SK-N-MC (cell line): Measurements from ENCODE around the gene KCNQ4.

Source experiments
- EZH2 ChIP-seq: fragments of 200-600 bp; sonication (generic); IDR thresholded peaks from one replicate; pipeline ENCODE4 v1.6.1; 2017; ENCODE audit warnings: antibody characterized with exemption
- FOXP2 ChIP-seq: optimal IDR thresholded peaks from 2 replicates; pipeline ENCODE3; 2011; ENCODE audit warnings: mild to moderate bottlenecking, moderate library complexity; ENCODE audit not compliant: insufficient read depth; ENCODE audit errors: extremely low read length, control extremely low read depth
- POLR2AphosphoS5 ChIP-seq: IDR thresholded peaks from 2 replicates; pipeline ENCODE4 v1.6.1; 2012; ENCODE audit warnings: mild to moderate bottlenecking, low read depth, low read length, borderline replicate concordance

DNA sequence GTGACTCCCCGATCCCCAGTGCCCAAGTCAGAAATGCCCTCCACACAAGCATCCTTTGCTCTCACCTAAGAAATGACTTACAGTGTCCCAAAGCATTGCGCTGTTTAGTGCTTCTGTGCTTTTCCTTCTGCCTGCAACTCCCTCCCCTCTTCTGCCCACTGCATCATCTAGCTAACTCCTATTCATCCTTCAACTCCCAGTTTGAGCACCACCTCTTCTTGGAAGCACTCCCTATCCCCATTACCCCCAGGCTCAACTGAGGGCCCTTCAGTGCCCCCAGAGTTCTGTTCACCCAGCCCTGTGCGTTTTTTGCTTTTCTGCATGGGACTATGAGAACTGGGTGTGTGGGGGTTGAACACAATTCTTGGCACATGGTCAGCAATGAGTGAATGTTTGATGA, 10.0 kb downstream of the KCNQ4 start:
- TF ChIP-seq EZH2, result no peak
- TF ChIP-seq POLR2AphosphoS5, result no peak
- no peak for TF ChIP-seq FOXP2
